Ovary (tissue), 3 donors: ENCODE results near the gene XPO6.

Experiments
- CTCF ChIP-seq, 3 donors: fragments of 450-650 bp in 2 of 3; fragments of 200-600 bp in 1 of 3; IDR thresholded peaks; one replicate each; pipeline versions ENCODE4 v1.5.1 to v1.8.0; 2016 to 2022; ENCODE audit warnings: antibody characterized with exemption in 3 of 3, mild to moderate bottlenecking in 1 of 3
- EP300 ChIP-seq: sonication (generic); formaldehyde crosslinking; IDR thresholded peaks from one replicate; pipeline ENCODE4 v1.6.1; 2017; ENCODE audit warnings: antibody characterized with exemption
- POLR2A ChIP-seq: fragments of 450-650 bp; IDR thresholded peaks from one replicate; pipeline ENCODE4 v1.6.1; 2017; ENCODE audit warnings: antibody characterized with exemption, mild to moderate bottlenecking, moderate library complexity
- donor health status: DM: no; HTN: no; CAD: no.

GRCh38 chr16:28110479-28110878 is 101.3 kb downstream of the XPO6 start:
- TF ChIP-seq CTCF (IDR thresholded peaks at IDR 0.05) (no peak), EP300 (no peak), POLR2A (no peak)
